HCT116 (cell line): ENCODE measurements around the gene C18orf32.

Source experiments
- CEBPB ChIP-seq: IDR thresholded peaks from 2 replicates; pipeline ENCODE4 v1.6.1; 2012; ENCODE audit warnings: low read depth
- EZH2phosphoT487 ChIP-seq: fragments of 200-600 bp; IDR thresholded peaks from 2 replicates; pipeline ENCODE4 v1.6.1; 2018; ENCODE audit warnings: antibody characterized with exemption, borderline replicate concordance
- POLR2AphosphoS5 ChIP-seq: IDR thresholded peaks from 2 replicates; pipeline ENCODE4 v1.6.1; 2011; ENCODE audit warnings: mild to moderate bottlenecking, low read depth, low read length, moderate library complexity
- TF ChIP-seq, protein P1 (sequence below): IDR thresholded peaks from 2 replicates; pipeline ENCODE4 v1.6.1; 2012

DNA sequence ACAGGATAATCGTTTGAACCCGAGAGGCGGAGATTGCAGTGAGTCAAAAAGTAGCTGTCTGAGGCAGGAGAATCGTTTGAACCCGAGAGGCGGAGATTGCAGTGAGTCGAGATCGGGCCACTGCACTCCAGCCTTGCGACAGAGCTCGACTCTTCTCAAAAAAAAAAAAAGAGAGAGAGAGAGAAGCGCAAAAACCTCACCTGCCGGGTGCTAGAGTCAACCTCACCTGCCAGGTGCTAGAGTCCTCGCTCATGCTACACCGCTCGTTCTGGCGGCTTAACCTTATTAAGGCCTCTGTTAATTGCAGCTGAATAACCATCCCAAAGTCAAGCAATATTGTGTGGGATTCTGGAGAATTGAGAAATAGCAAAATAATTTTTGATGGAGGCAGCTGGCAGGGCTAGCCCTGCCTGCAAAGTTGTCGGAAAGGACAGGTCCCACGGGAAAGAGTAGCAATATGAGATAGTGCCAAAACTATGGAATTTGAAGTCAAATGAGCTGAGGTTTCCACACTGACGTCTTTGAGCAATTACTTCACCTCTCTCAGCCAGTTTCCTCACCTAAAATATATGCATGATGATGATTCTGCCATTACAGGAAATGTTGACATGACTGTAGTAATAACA, 25.9 kb downstream of the C18orf32 start:
- TF ChIP-seq EZH2phosphoT487: no peak
- no peak for TF ChIP-seq POLR2AphosphoS5
- TF ChIP-seq, protein P1, sequence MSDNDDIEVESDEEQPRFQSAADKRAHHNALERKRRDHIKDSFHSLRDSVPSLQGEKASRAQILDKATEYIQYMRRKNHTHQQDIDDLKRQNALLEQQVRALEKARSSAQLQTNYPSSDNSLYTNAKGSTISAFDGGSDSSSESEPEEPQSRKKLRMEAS: no peak
- no peak for TF ChIP-seq CEBPB
